ENCODE measurements around the gene TCF25.

Gene TCF25

DNA sequence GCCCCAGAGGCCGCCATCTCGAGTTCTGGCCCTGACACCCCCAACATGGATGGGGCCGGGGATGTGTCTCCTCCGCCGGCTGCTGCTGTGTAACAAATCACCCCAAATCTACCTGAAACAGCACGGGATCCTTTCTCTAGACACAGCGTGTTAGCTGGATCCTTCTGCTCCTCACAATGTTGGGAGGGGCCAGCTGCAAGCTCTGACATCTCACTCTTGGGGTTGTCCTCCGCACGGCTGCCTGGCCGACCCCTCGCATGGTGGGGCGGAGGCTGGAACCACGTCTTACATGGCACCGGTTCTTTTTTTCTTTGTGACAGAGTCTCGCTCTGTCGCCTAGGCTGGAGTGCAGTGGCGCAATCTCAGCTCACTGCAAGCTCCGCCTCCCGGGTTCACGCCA, 63.6 kb downstream of the TCF25 start:
- no peak for DNase-seq (ENCODE audit: insufficient read length, low spot score)
- TF ChIP-seq, protein P1, sequence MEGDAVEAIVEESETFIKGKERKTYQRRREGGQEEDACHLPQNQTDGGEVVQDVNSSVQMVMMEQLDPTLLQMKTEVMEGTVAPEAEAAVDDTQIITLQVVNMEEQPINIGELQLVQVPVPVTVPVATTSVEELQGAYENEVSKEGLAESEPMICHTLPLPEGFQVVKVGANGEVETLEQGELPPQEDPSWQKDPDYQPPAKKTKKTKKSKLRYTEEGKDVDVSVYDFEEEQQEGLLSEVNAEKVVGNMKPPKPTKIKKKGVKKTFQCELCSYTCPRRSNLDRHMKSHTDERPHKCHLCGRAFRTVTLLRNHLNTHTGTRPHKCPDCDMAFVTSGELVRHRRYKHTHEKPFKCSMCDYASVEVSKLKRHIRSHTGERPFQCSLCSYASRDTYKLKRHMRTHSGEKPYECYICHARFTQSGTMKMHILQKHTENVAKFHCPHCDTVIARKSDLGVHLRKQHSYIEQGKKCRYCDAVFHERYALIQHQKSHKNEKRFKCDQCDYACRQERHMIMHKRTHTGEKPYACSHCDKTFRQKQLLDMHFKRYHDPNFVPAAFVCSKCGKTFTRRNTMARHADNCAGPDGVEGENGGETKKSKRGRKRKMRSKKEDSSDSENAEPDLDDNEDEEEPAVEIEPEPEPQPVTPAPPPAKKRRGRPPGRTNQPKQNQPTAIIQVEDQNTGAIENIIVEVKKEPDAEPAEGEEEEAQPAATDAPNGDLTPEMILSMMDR (IDR thresholded peaks at IDR 0.05; ENCODE audit: insufficient read depth, missing control alignments): no peak
- no peak for FAIRE-seq

DNA sequence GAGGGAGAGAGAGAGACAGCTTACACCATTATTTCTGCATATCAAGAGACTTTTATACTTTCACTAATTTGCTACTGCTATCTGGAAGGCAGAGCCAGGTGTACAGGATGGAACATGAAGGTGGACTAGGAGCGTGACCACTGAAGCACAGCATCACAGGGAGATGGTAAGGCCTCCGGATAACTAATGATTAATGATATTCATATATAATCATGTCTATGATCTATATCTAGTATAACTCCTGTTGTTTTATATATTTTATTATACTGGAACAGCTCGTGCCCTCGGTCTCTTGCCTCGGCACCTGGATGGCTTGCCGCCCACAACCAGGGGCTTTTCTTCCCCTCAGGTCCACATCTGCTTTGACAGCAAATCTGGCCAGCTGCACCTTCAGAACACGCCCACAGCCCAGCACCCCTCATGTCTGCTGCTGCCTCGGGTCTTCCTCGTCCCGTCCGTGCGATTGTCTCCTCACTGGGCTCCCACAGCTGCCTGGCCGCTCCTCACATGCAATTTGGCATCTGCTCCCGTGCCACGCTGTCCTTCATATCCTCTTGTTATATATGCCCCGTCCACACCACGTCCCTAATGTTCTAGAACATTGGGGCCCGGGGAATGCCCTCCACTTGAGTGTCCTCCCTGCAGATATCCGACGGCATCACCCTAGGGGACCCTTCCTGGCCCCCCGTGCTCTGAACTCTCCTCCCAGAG, 64.9 kb downstream of the TCF25 start:
- DNase-seq (ENCODE audit: insufficient read length, low spot score) (no peak), FAIRE-seq (no peak)
- TF ChIP-seq, protein P1 (IDR thresholded peaks at IDR 0.05; ENCODE audit: insufficient read depth, missing control alignments): no peak

DNA sequence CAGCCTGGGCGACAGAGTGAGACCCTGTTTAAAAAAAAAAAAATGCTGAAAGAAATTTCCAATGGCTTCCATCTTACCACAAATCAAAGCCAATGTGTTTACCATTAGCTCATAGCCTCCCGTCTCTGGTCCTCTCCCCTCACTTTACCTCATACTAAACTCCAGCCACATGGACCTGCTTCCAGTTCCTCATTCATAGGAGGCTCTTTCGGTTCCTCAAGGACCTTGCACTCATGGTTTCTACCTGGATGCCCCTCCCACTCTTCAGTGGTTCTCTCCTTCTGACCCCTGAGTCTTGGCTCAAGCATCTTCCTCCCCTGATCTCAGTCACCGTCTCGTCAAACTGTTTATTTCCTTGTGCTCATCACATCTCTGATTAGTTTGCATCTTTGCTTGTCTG, 71.4 kb downstream of the TCF25 start:
- no peak for DNase-seq (ENCODE audit: insufficient read length, low spot score)
- TF ChIP-seq, protein P1 (IDR thresholded peaks at IDR 0.05; ENCODE audit: insufficient read depth, missing control alignments): no peak
- no peak for FAIRE-seq

DNA sequence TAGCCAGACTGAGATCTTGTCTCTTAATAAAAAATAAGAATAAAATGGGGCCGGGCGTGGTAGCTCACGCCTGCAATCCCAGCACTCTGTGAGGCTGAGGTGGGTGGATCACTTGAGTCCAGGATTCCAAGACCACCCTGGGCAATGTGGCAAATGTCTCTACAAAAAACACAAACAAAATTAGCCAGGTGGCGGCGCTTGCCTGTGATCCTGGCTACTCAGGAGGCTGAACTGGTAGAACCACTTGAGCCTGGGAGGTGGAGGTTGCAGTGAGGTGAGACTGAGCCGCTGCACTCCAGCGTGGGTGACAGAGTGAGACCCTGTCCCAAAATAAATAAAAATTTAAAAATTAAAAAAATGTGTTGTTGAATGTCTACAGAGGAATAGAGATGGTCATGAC, 72.3 kb downstream of the TCF25 start:
- FAIRE-seq: no peak

DNA sequence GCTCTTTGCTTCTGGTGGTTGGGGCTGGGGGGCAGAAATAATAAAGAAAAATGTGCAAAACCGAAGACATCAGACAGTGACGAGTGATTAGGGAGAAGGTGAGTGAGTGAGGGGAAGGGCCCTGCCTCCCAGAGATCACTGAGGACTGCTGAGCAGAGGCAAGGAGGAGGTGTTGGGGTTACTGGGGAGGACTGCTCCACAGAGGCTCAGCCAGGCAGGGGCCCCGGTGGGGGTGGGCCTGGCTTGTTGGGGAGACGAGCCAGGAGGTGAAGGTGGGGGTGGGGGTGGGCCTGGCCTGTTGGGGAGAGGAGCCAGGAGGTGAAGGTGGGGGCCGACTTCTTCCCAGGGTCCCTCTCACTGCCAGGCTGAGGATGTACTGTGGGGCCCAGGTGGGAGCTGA, 73.1 kb downstream of the TCF25 start:
- DNase-seq (ENCODE audit: insufficient read length, low spot score) (no peak), FAIRE-seq (no peak)
- TF ChIP-seq, protein P1 (IDR thresholded peaks at IDR 0.05; ENCODE audit: insufficient read depth, missing control alignments): no peak

More for the DNA sequence above, 72.3 kb downstream of the TCF25 start:
- no peak for DNase-seq (ENCODE audit: insufficient read length, low spot score)
- TF ChIP-seq, protein P1 (IDR thresholded peaks at IDR 0.05; ENCODE audit: insufficient read depth, missing control alignments): no peak

DNA sequence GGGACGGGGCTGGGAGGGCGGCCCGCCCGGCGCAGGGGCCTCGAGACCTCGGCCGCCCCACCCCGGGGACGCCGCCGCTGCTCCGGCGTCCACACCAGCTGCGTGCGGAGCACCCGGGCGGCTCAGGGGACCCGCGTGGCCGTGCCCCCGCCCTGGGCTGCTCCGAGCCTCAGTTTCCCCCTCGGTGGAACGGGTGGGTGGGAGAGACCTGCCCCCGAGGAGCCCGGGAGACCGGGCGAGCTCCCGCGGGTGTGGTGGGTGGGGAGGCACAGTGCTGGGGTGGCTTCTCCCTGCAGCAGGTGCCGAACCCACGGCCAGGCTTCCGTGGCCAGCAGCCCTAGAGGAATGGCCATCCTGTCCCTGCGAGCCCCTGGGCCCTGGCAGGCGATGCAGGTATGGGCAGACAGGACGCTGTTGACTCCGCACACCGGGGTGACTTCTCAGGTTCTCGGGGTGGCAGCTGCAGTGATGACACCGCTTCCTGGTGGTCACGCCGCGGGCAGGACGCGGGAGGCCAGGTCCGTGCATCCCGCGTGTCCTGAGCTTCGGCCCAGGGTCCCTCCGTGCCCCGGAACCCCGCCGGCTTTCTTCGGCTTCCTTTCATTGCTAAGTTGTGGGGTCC, 75.8 kb downstream of the TCF25 start:
- TF ChIP-seq, protein P1 (IDR thresholded peaks at IDR 0.05; ENCODE audit: insufficient read depth, missing control alignments): no peak
- no peak for FAIRE-seq
- no peak for DNase-seq (ENCODE audit: insufficient read length, low spot score)

DNA sequence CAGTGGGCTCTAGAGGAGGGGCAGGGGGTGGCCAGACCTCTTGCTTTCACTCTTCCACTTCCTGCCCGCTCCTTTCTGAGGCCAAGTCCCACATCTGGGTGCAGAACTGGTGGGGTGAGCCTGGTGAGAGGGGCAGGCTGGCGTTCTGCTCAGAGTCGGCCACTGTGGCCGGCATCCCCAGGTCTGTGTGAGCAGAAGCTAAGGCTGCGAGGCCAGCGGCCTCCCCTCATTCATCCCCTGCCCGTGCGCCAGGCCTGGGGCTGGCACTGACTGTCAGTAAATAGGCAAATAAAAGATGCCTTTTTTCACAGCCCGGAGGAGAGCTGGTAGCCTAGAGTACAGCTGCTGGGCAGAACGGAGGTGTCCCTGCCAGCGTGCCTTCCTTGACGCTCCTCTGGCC, 76.4 kb downstream of the TCF25 start:
- DNase-seq (ENCODE audit: insufficient read length, low spot score): no peak
- FAIRE-seq: no peak
- TF ChIP-seq, protein P1 (IDR thresholded peaks at IDR 0.05; ENCODE audit: insufficient read depth, missing control alignments): no peak
